Muscle layer of colon (tissue), 2 donors: Measurements from ENCODE around the gene CERCAM.

ENCODE experiments used
- H3K27ac ChIP-seq: one replicate; pipeline ENCODE4 v1.7.0; 2013; ENCODE audit warnings: low read depth, mild to moderate bottlenecking, low read length, moderate library complexity
- H3K27me3 ChIP-seq, 2 donors: one replicate each; pipeline ENCODE4 v1.7.0; 2013; ENCODE audit warnings: low read length in 2 of 2, mild to moderate bottlenecking in 2 of 2; ENCODE audit not compliant: insufficient read depth in 2 of 2, control insufficient read depth in 1 of 2
- H3K36me3 ChIP-seq: one replicate; pipeline ENCODE4 v1.7.0; 2013; ENCODE audit warnings: mild to moderate bottlenecking, low read length; ENCODE audit not compliant: insufficient read depth
- H3K4me1 ChIP-seq: one replicate; pipeline ENCODE4 v1.7.0; 2013; ENCODE audit warnings: mild to moderate bottlenecking, low read length; ENCODE audit not compliant: insufficient read depth
- H3K4me3 ChIP-seq, 2 donors: one replicate each; pipeline ENCODE4 v1.7.0; 2013; ENCODE audit warnings: low read length in 2 of 2, low read depth in 1 of 2, mild to moderate bottlenecking in 1 of 2, moderate library complexity in 1 of 2
- H3K9ac ChIP-seq: one replicate; pipeline ENCODE4 v1.7.0; 2013; ENCODE audit warnings: low read length
- H3K9me3 ChIP-seq: one replicate; pipeline ENCODE4 v1.7.0; 2013; ENCODE audit warnings: mild to moderate bottlenecking, low read length
- donor health status: abdominal sarcoma.
- donor health status: Adenocarcinoma of cecum.

Gene CERCAM

DNA sequence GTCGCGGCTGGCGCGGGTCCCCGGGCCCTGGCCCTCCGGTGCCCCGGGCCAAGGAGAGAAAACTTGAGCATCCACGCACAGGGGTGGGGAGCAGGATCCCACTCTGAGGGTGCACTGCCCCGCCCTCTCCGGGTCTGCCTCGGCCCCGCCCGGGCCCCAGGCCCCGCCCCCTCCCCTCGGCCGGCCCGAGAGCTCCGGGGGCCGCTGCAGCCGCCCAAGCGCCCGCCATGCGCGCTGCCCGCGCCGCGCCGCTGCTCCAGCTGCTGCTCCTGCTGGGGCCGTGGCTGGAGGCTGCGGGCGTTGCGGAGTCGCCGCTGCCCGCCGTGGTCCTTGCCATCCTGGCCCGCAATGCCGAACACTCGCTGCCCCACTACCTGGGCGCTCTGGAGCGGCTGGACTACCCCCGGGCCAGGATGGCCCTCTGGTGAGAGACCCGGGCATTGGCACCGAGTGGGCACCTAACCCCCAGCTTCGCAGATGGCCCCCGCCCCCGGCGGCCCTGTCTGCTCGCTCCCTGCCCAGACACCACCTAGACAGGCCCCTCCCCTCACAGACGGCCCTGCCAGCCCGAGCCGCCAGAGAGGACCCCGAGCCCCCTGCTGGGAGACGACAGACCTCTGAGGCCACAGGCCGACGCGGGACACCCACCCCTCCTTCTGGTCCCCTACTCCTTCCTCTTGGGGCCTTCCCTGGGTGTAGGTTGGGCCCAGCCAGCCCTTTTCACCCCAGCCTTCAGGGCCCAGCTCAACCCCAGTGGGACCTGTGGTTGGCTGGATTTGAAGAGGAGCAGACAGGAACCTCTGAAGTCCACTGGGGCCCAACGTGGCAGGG lies at the start of gene CERCAM:
TSS of gene CERCAM (plus strand) at position 207 of the 831 bp plus-strand sequence. CDS start at position 228, 21 bp downstream.
- H3K4me3 ChIP-seq = peak within 1 kb of the TSS; percentile 68 to 71
- peak within 1 kb of the TSS; percentile 75 for H3K27ac ChIP-seq
- H3K27me3 ChIP-seq = no peaks in the 10 kb centered on the region
- H3K4me1 ChIP-seq = peaks cover 20% of the 10 kb centered on the region
- no peaks in the 10 kb centered on the region for H3K9me3 ChIP-seq
- H3K9ac ChIP-seq = peak within 1 kb of the TSS; percentile 39
- H3K36me3 ChIP-seq = peaks cover 8% of the 10 kb centered on the region

DNA sequence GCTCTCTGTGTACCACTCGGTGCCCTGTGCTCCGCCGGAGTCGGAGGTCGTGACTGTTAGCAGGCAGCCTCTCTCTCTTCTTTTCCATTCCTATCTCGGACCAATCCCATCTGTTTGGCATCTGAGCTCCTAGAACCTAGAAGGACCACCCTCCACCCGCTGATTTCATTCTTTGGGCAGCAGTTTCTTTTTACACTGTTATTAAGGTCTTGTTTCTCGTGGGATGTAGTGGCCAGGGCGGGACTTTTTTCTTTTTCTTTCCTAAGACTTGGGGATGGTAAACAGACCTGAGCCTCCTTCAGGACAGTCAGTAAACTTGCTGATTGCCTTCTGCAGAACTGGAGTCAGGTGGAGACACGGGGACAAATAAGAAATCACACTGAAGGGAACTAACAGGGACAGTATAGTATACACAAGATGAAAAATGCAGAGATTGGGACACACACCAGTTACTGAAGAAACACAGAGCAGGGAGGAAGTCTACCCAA lies 49.0 kb upstream of the CERCAM start:
- Histone ChIP-seq H3K27me3 (no peaks in the 10 kb centered on the region), H3K9ac (peak overlapping the region; percentile 90)

GRCh38 chr9:128372188-128372641 lies 48.4 kb upstream of the CERCAM start:
- Histone ChIP-seq H3K36me3 (peaks cover 6% of the 10 kb centered on the region), H3K27ac (peak overlapping the region; percentile 87), H3K4me1 (peaks cover 15% of the 10 kb centered on the region), H3K4me3 (peak overlapping the region; percentile 88 to 90), H3K9me3 (no peaks in the 10 kb centered on the region), H3K9ac (peak overlapping the region; percentile 90), H3K27me3 (no peaks in the 10 kb centered on the region)

More for the DNA sequence above, 49.0 kb upstream of the CERCAM start:
- peak overlapping the region; percentile 87 for H3K27ac ChIP-seq
- H3K9me3 ChIP-seq = no peaks in the 10 kb centered on the region
- H3K36me3 ChIP-seq = peaks cover 6% of the 10 kb centered on the region
- peaks cover 15% of the 10 kb centered on the region for H3K4me1 ChIP-seq
- peak overlapping the region; percentile 88 to 90 for H3K4me3 ChIP-seq

- Histone ChIP-seq H3K36me3 (peaks cover 7% of the 10 kb centered on the region), H3K9ac (no peak overlapping the region), H3K27ac (no peak overlapping the region), H3K27me3 (no peaks in the 10 kb centered on the region), H3K4me1 (peaks cover 15% of the 10 kb centered on the region), H3K4me3 (no peak overlapping the region), H3K9me3 (no peaks in the 10 kb centered on the region)
Observed at GRCh38 chr9:128372784-128373183, 47.9 kb upstream of the CERCAM start.

DNA sequence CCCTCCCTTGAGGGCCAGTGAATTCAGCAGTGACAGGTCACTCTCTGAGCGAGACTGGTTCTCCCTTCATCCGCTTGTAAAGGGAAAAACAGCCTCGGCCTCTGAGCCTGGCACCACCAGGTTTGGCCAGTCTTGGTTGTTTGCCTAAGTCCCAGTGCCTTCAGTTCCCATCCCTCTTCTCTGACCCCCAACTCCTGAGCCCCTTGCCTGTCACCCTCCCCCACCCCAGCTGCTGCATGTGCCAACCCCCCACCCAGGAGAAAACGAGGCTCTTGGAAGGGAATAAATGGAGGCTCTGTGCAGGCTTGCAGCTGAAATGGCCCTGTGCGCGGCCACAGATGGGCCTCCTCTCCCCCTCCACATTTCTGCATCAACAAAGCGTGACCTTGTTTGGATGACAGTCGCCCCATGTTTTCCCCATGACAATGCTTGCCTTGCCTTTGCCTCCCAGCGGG lies 46.4 kb upstream of the CERCAM start:
- Histone ChIP-seq H3K4me3 (no peak overlapping the region), H3K27me3 (no peaks in the 10 kb centered on the region), H3K4me1 (peaks cover 15% of the 10 kb centered on the region), H3K9ac (no peak overlapping the region), H3K36me3 (peaks cover 12% of the 10 kb centered on the region), H3K27ac (no peak overlapping the region), H3K9me3 (no peaks in the 10 kb centered on the region)

GRCh38 chr9:128375865-128376264 lies 44.8 kb upstream of the CERCAM start:
- Histone ChIP-seq H3K4me3 (no peak overlapping the region), H3K27ac (no peak overlapping the region), H3K9me3 (no peaks in the 10 kb centered on the region), H3K36me3 (peaks cover 17% of the 10 kb centered on the region), H3K9ac (no peak overlapping the region), H3K4me1 (peaks cover 11% of the 10 kb centered on the region), H3K27me3 (no peaks in the 10 kb centered on the region)

- Histone ChIP-seq H3K4me1 (no peaks in the 10 kb centered on the region), H3K36me3 (peaks cover 29% of the 10 kb centered on the region), H3K4me3 (no peak overlapping the region), H3K27ac (no peak overlapping the region), H3K27me3 (no peaks in the 10 kb centered on the region), H3K9me3 (no peaks in the 10 kb centered on the region), H3K9ac (no peak overlapping the region)
Observed at GRCh38 chr9:128382261-128382660, 38.4 kb upstream of the CERCAM start.

DNA sequence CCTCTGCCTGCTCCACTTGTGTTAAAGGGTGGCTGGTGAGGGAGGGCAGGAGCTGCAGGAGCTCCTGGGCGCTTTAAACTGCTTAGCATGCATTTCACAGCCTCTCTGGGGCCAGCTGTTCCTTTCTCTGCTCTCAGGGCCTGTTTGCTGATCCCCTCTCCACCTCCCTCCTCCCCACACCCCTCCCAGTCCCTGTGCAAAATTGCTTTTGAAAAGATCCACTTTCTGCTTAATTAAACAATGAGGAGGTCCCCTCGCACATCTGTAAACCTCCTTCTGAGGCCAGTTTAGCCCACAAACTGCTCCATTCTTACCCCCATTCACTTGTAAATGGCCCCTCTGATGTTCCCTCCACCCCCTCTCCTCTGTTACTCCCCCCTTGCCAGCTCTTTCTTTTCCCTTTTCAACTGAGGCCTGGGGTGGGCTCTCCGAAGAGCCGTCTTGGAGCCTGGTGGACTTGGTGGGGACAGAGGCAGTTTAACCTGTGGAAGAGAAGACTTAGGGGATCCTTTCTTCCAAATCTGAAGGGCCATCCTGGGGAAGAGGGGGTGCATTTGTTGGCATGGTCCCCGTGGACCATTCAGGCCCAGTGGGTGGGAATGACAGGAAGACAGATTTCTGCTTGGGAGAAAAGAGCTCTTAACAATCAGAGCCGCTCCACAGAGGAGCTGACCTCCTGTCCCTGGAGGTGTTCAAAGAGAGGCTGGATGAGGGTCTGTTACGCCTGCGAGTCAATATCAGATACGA lies 37.5 kb upstream of the CERCAM start:
- H3K4me1 ChIP-seq = no peaks in the 10 kb centered on the region
- H3K27ac ChIP-seq = no peak overlapping the region
- H3K27me3 ChIP-seq = no peaks in the 10 kb centered on the region
- H3K4me3 ChIP-seq = no peak overlapping the region
- no peaks in the 10 kb centered on the region for H3K9me3 ChIP-seq
- H3K9ac ChIP-seq = no peak overlapping the region
- peaks cover 33% of the 10 kb centered on the region for H3K36me3 ChIP-seq

- no peaks in the 10 kb centered on the region for H3K27me3 ChIP-seq
- H3K4me1 ChIP-seq = no peaks in the 10 kb centered on the region
- H3K9ac ChIP-seq = no peak overlapping the region
- H3K4me3 ChIP-seq = no peak overlapping the region
- no peaks in the 10 kb centered on the region for H3K9me3 ChIP-seq
- no peak overlapping the region for H3K27ac ChIP-seq
- H3K36me3 ChIP-seq = peaks cover 38% of the 10 kb centered on the region
Observed at GRCh38 chr9:128383791-128384190, 36.9 kb upstream of the CERCAM start.

GRCh38 chr9:128384801-128385495 lies 35.7 kb upstream of the CERCAM start:
- Histone ChIP-seq H3K9ac (no peak overlapping the region), H3K36me3 (peaks cover 47% of the 10 kb centered on the region), H3K27me3 (no peaks in the 10 kb centered on the region), H3K4me1 (no peaks in the 10 kb centered on the region), H3K27ac (no peak overlapping the region), H3K4me3 (no peak overlapping the region), H3K9me3 (no peaks in the 10 kb centered on the region)
